ENCODE measurements around the gene ZNF236.
A peak's percentile ranks its signal among the peaks of the same experiment; 100 is the strongest.

The ZNF236 gene

GRCh38 chr18:76821875-76822505 lies 367 bp upstream of the ZNF236 start:
- peak; percentile 39 for DNase-seq

DNA sequence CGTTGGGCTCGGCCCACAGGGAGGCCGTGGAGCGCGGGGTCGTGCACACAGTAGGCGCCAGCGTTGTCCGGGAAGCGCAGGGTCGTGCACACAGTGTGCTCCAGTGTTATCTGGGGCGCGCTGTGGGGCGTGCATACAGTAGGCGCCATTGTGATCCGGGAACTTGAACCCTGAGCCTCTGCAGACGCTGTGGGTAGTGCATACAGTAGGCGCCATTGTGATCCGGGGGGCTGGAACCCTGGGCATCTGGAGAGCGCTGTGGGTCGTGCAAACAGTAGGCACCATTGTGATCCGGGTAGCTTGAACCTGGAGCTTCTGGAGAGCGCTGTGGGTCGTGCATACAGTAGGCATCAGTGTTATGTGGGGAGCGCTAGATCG lies 793 bp downstream of the ZNF236 start:
- no peak for DNase-seq

- DNase-seq = no peak
Measured at GRCh38 chr18:76823587-76824011, 1.2 kb downstream of the ZNF236 start.

DNA sequence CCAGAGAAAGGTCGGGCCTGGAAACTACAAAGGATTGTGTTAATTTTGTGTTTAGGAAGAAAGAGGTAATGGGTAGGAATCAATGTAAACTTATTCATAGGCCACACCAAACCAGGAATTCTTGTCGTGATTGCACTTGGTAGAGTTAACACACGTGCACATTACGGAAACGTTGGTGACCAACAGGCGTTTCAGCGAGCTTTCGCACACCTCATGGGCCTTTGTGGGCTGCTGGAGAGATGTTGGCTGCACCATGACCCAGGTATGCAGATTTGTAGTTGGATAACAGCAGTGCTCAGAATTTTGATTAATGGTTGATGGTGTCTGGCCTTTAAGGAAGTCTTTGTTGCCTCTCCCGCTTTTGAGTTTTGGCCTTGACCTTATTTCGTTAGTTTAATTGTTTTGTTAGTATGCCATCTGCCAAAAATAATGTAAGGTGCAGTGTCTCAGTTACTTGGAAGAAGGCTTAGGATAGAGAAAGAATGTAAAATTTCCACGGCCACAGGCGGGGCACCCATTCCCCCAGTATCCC lies 1.9 kb downstream of the ZNF236 start:
- DNase-seq = no peak

DNA sequence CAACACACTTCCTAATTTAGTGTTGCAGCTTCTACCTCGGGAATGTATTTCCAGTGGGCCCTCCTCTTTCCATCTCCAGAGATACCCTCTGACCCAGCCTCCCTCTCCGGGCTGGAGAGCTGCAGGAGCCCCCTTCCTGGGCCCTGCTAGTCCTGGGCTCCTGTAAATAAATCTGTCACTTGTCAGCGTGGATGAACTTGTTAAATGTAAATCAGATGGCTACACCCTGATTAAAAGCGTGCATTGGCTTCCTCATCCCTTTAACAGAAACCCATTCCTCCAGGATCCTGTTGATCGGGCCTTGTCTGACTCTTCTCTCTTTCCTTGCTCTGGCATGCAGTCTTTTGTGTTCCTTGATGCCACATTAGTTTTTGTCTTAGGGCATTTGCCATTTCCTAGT lies 2.4 kb downstream of the ZNF236 start:
- no peak for DNase-seq

GRCh38 chr18:76827205-76828200 lies 5.1 kb downstream of the ZNF236 start:
- no peak for DNase-seq

DNA sequence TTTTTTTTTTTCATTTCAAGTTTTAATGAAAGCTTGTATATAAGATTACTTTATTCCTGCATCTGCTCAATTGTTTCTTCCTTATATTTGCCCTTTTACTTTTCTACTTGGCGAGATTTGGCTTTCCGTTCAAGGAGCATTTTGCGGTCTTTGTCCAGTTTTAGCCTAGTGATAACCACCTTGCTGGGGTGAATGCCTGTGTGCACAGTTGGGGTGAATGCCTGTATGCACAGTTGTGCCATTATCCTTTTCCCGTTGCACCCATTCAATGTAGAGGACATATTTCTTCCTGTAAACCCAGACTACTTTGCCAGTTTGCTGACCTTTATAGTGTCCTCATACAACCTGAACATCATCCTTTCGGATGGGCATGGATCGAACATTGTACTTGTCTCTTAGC lies 12.0 kb downstream of the ZNF236 start:
- DNase-seq = no peak

- DNase-seq = no peak
Measured at GRCh38 chr18:76835380-76835779, 13.0 kb downstream of the ZNF236 start.

DNA sequence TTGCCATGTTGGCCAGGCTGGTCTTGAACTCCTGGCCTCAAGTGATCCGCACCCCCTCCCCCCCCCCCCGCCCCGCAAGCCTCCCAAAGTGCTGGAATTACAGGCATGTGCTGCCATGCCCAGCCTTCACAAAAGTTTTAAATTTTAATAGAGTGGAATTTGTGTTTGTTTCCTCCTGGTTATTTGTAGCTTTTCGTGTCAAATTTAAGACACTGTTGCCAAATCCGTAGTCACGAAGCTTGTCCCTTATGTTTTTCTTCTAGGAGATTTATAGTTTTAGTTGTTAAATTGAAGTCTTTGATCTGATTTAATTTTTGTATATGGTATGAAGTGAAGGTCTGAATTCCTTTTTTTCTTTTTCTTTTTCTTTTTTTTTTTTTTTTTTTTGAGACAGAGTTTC lies 14.7 kb downstream of the ZNF236 start:
- DNase-seq = no peak

DNA sequence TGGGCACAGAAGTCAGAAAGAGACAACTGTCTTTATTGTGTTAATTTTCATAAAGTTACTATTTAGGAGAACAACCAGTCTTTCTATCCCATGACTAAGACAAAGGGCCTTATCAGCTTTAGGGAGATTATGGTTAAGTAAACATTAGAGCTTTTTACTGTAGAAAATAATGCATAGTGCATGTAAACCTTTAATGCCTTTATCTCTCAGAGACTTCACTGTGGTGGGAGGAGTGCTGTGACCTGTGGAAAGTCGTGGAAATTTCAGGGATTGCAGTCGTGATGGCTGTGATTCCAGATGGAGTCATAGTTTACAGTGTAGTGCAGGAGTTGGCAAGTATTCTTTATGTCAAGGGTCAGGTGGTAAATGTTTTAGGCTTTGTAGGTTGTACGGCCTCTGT lies 15.8 kb downstream of the ZNF236 start:
- no peak for DNase-seq

DNA sequence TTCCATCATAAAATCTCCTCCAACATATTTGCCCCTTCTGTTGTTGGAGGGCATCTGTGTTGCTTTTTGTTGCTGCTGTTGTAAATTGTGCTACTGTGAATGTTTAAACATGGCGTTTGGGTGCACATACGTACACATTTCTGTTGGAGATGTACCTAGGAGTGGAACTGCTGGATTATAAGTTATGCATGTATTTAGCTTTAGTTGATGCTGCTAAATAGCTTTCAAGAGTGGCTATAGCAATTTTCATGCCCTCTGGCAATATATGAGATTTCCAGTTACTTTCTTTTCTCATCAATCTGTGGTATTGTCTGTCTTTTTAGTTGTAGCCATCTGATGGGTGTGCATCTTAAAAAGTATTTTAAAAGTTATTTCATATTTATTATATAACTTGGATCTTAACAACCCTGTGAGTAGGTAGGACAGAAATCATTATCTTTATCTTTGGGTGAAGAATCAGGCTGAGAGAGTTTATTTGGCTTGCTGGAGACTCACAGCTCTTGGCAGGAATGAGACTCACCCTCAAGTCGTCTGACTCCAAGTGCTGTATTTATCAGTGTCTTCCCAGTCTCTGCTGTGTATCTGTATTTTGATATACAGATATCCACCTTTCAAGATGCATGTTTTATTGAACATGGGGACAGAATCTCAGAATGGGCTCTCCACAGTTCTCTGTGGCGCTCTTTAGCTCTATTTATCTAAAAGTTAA lies 16.9 kb downstream of the ZNF236 start:
- DNase-seq = no peak

- no peak for DNase-seq
Measured at GRCh38 chr18:76842837-76843530, 20.6 kb downstream of the ZNF236 start.

DNA sequence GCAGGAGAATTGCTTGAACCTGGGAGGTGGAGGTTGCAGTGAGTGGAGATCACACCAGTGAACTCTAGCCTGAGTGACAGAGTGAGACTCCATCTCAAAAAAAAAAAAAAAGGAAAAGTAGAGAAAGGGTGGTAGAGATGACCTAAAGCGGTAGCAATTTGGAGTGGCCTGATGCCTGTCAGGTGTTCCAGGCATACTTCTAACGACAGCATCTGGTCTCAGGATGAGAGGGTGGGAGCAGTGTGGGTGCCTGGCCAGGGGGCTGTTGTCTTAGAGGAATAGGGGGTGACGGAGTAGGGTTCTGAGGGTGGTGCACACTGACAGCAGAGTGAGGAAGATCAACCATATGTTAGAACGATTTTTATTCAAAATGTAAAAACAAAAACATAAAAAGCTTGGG lies 21.8 kb downstream of the ZNF236 start:
- DNase-seq = no peak

DNA sequence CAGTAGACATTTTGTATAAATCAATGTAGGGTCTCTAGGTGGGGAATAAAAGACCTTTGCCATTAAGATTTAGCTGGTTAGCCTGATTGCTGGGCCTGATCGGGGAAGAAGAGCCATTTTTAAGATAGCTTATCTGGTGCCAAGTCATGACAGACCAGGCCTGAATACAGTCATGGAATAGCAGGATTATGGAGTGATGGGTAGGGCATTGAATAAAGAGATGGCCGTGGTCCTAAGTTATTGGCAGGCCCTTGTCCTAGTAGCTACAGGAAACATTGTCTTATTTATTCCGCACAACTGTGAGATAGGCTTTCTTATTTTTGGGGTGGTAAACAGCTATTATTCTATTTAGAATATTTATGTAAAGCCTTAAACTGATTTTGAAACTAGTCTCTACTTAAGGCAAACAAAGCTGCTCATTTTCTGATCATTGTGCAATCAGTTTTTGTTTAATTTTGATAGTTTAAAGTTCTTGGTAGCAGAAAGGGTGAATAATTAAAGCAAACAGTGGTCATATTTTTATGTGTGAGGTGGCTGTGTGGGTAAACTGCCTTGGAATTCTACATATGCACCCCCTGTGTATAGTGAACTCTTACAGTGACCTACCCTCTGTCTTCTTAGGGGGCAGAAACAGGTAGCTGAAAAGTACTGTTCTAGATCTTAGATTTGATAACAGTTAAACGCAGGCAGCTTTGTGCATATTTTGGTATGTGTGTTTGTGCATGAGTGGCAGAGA lies 22.6 kb downstream of the ZNF236 start:
- DNase-seq = no peak

GRCh38 chr18:76846217-76846616 lies 23.9 kb downstream of the ZNF236 start:
- DNase-seq = no peak

- DNase-seq = no peak
Measured at GRCh38 chr18:76847916-76848315, 25.6 kb downstream of the ZNF236 start.

GRCh38 chr18:76850112-76850511 lies 27.8 kb downstream of the ZNF236 start:
- no peak for DNase-seq

GRCh38 chr18:76855594-76855993 lies 33.2 kb downstream of the ZNF236 start:
- no peak for DNase-seq

DNA sequence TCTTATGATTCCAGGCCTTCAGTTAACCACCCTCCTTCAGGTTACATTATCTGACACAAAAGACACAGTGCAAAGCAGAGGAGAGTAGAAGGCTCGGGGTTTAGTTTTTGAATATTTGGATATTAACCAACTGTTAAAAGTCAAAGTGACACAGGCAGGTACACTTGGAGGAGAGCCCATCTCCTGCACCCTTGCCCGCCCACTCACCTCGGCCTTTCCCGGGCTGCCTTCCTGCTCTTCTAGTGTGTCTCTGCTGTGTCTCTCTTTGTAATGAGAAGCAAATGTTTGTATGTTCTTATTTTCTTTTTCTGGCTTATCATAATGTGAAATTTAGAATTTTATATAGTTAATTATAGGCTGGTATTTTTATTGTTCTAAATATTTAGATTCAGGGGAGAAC lies 35.1 kb downstream of the ZNF236 start:
- no peak for DNase-seq

DNA sequence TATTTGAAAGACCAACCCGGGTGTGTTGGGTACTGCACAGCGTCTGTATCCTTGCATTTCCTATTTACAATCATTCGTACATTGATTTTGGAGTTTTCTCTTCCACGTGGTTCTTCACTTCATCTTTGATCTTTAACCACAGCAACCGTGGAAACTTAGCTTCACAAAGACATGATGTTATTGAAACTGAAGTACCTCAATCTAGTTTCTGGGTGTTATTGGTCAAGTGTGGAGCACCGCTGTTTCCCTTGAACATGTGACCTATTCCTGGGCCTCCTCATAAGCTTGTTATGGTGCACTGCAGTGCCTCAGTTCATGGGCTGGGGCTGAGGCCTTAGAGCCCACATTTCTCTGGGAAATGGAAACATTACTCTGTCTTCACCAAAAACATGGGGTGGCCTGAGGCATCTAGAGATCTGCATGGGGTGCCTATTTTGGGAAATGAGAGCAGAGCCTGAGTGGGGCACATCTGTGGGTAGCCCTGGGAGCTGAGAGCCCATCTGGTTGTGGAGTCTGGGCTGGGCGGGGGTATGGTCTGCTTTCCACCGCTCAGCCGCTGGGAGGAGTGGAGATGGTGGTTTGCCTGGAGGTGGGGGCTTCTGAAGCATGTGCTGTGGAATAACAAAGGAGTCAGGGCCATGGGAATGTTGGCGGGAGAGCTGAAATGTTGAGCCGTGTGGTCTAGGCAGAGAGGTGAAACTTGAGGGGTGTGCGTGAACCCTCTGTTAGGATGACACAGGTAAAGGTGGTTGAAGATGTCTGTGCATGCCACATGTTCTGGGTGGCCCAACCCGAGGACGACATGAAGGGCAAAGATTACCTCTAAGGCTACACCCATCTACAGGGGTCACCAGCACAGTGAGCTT lies 37.4 kb downstream of the ZNF236 start:
- DNase-seq = no peak

DNA sequence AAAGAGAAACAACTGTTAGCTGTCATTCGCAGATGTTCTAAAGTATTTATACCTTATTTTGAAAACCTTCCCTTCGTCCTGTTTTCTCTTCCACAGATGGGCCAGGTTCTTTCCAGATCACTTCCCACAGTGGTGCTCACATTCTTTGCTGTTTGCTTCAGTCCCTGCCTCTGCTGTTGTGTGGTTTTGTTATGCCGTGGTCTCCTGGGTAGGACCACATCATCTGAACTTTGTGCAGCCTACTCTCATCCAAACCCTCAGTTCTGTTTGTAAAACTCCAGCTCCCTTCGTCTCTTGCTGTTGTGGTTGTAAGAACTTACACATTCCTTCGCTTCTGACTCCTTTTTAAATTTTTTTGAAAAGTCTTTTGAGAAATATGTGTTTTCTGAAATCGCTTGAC lies 38.1 kb downstream of the ZNF236 start:
- DNase-seq = no peak

Data from effector CD8-positive, alpha-beta T cell (primary cell).